Measurements from ENCODE around the gene SAYSD1.

SAYSD1 gene

GRCh38 chr6:39086711-39087110 lies 28.3 kb downstream of the SAYSD1 start:
- no peak overlapping the region for H3K27ac Mint-ChIP-seq
- H3K9me3 Mint-ChIP-seq = no peaks in the 10 kb centered on the region
- H3K36me3 Mint-ChIP-seq (ENCODE audit: low read depth) = no peaks in the 10 kb centered on the region
- no peak overlapping the region for H3K4me3 Mint-ChIP-seq
- H3K27me3 Mint-ChIP-seq (ENCODE audit: low read depth) = peaks cover 82% of the 10 kb centered on the region
- peaks cover 8% of the 10 kb centered on the region for H3K4me1 Mint-ChIP-seq
- TF ChIP-seq CTCF (IDR thresholded peaks at IDR 0.05; ENCODE audit: unreplicated experiment in 3 of 3) = no peak

- Mint-ChIP-seq H3K4me1 (peaks cover 8% of the 10 kb centered on the region), H3K4me3 (no peak overlapping the region), H3K9me3 (no peaks in the 10 kb centered on the region), H3K36me3 (ENCODE audit: low read depth) (no peaks in the 10 kb centered on the region), H3K27me3 (ENCODE audit: low read depth) (peaks cover 79% of the 10 kb centered on the region), H3K27ac (no peak overlapping the region)
- no peak for TF ChIP-seq CTCF (IDR thresholded peaks at IDR 0.05; ENCODE audit: unreplicated experiment in 3 of 3)
These were observed 28.7 kb downstream of the SAYSD1 start for GRCh38 chr6:39086294-39086693.

GRCh38 chr6:39085129-39085797 lies 29.7 kb downstream of the SAYSD1 start:
- Mint-ChIP-seq H3K36me3 (ENCODE audit: low read depth) (no peaks in the 10 kb centered on the region), H3K4me1 (peaks cover 8% of the 10 kb centered on the region), H3K9me3 (no peaks in the 10 kb centered on the region), H3K27ac (no peak overlapping the region), H3K4me3 (no peak overlapping the region), H3K27me3 (ENCODE audit: low read depth) (peaks cover 77% of the 10 kb centered on the region)
- no peak for TF ChIP-seq CTCF (IDR thresholded peaks at IDR 0.05; ENCODE audit: unreplicated experiment in 3 of 3)

- peaks cover 78% of the 10 kb centered on the region for H3K27me3 Mint-ChIP-seq (ENCODE audit: low read depth)
These were observed 30.5 kb downstream of the SAYSD1 start for GRCh38 chr6:39084506-39084905.

GRCh38 chr6:39083231-39083634 lies 31.8 kb downstream of the SAYSD1 start:
- no peak overlapping the region for H3K4me3 Mint-ChIP-seq
- H3K36me3 Mint-ChIP-seq (ENCODE audit: low read depth) = no peaks in the 10 kb centered on the region
- no peak for TF ChIP-seq CTCF (IDR thresholded peaks at IDR 0.05; ENCODE audit: unreplicated experiment in 3 of 3)

More at GRCh38 chr6:39084506-39084905, 30.5 kb downstream of the SAYSD1 start:
- Mint-ChIP-seq H3K4me1 (peaks cover 8% of the 10 kb centered on the region), H3K9me3 (no peaks in the 10 kb centered on the region), H3K27ac (no peak overlapping the region), H3K36me3 (ENCODE audit: low read depth) (no peaks in the 10 kb centered on the region), H3K4me3 (no peak overlapping the region)
- no peak for TF ChIP-seq CTCF (IDR thresholded peaks at IDR 0.05; ENCODE audit: unreplicated experiment in 3 of 3)

GRCh38 chr6:39082310-39082709 lies 32.7 kb downstream of the SAYSD1 start:
- no peaks in the 10 kb centered on the region for H3K36me3 Mint-ChIP-seq (ENCODE audit: low read depth)
- H3K9me3 Mint-ChIP-seq = no peaks in the 10 kb centered on the region
- H3K4me1 Mint-ChIP-seq = no peaks in the 10 kb centered on the region
- H3K27me3 Mint-ChIP-seq (ENCODE audit: low read depth) = peaks cover 70% of the 10 kb centered on the region
- no peak for TF ChIP-seq CTCF (IDR thresholded peaks at IDR 0.05; ENCODE audit: unreplicated experiment in 3 of 3)
- no peak overlapping the region for H3K4me3 Mint-ChIP-seq
- H3K27ac Mint-ChIP-seq = no peak overlapping the region

More at GRCh38 chr6:39083231-39083634, 31.8 kb downstream of the SAYSD1 start:
- H3K4me1 Mint-ChIP-seq = peaks cover 3% of the 10 kb centered on the region
- no peak overlapping the region for H3K27ac Mint-ChIP-seq
- no peaks in the 10 kb centered on the region for H3K9me3 Mint-ChIP-seq
- peaks cover 79% of the 10 kb centered on the region for H3K27me3 Mint-ChIP-seq (ENCODE audit: low read depth)

All from nephron (organoid).